CD4-positive, alpha-beta T cell (primary cell): ENCODE data around the gene LAMA3. TPM values are rescaled to one million over a fixed set of nuclear protein-coding genes. Genes with fewer than 3 reads are reported as not detected.
A peak's percentile ranks its signal among the peaks of the same experiment; 100 is the strongest.

ENCODE experiments used
- ATAC-seq: fragments of 200-7000 bp; cut with Tn5 transposase; one replicate; pipeline ENCODE4 v1.10.0; 2022; ENCODE audit warnings: mild to moderate bottlenecking; ENCODE audit not compliant: poor library complexity
- CTCF ChIA-PET: fragments of 350-600 bp; sonication (Branson Sonifier 250); formaldehyde crosslinking; loops from one replicate; lab custom pipeline; 2021; ENCODE audit warnings: antibody characterized with exemption, inconsistent platforms; lab: Charles Lee
- POLR2A ChIA-PET: fragments of 350-600 bp; sonication (Branson Sonifier 250); formaldehyde crosslinking; loops from one replicate; lab custom pipeline; 2021; ENCODE audit warnings: antibody characterized with exemption, inconsistent platforms; lab: Charles Lee
- DNase-seq, 14 experiments: peaks; one replicate each; pipeline ENCODE4 v3.0.0-alpha.2; 2013 to 2020; ENCODE audit warnings: mixed read lengths in 2 of 14
- H3K27ac ChIP-seq, 2 donors: one replicate each; pipeline versions ENCODE4 v1.5.1 to v1.7.0; 2013; ENCODE audit warnings: low read length in 2 of 2, low read depth in 1 of 2, mild to moderate bottlenecking in 1 of 2
- H3K27me3 ChIP-seq, 2 experiments: 1 replicate in 1 of 2; 2 replicates in 1 of 2; pipeline versions ENCODE4 v1.6.1 to v1.7.0; 2013; ENCODE audit warnings: low read length in 2 of 2, control low read depth in 1 of 2, mild to moderate bottlenecking in 1 of 2, moderate library complexity in 1 of 2; ENCODE audit not compliant: insufficient read depth in 2 of 2, control insufficient read depth in 1 of 2
- H3K36me3 ChIP-seq: one replicate; pipeline ENCODE4 v1.6.1; 2013; ENCODE audit warnings: low read length, control low read depth; ENCODE audit not compliant: insufficient read depth
- H3K4me1 ChIP-seq: one replicate; pipeline ENCODE4 v1.6.1; 2013; ENCODE audit warnings: low read length, control low read depth; ENCODE audit not compliant: insufficient read depth
- H3K4me3 ChIP-seq: one replicate; pipeline ENCODE4 v1.5.1; 2013; ENCODE audit warnings: mild to moderate bottlenecking, low read length, moderate library complexity
- H3K9me3 ChIP-seq, 2 experiments: 1 replicate in 1 of 2; 2 replicates in 1 of 2; pipeline versions ENCODE4 v1.6.1 to v1.7.0; 2013; ENCODE audit warnings: low read length in 2 of 2, mild to moderate bottlenecking in 2 of 2, control low read depth in 1 of 2, moderate library complexity in 1 of 2; ENCODE audit not compliant: control insufficient read depth in 1 of 2, insufficient read depth in 1 of 2
- H3K27ac Mint-ChIP-seq: one replicate; pipeline ENCODE4 v1.8.0; 2020; ENCODE audit warnings: mixed read lengths
- H3K27me3 Mint-ChIP-seq: one replicate; pipeline ENCODE4 v1.8.0; 2021; ENCODE audit warnings: mixed read lengths
- H3K36me3 Mint-ChIP-seq: one replicate; pipeline ENCODE4 v1.8.0; 2021; ENCODE audit warnings: low read depth, mixed read lengths
- H3K4me1 Mint-ChIP-seq: one replicate; pipeline ENCODE4 v1.8.0; 2021; ENCODE audit warnings: low read depth, mixed read lengths
- H3K4me3 Mint-ChIP-seq: one replicate; pipeline ENCODE4 v1.8.0; 2020; ENCODE audit warnings: mild to moderate bottlenecking, mixed read lengths
- H3K9me3 Mint-ChIP-seq: one replicate; pipeline ENCODE4 v1.8.0; 2020; ENCODE audit warnings: mixed read lengths
- CTCF ChIP-seq: fragments of 200-600 bp; IDR thresholded peaks from one replicate; pipeline ENCODE4 v1.8.0; 2022; ENCODE audit warnings: antibody characterized with exemption, mild to moderate bottlenecking
- intact Hi-C, 2 experiments: fragments of 100-400 bp; cut with DNase I in 1 of 2; cut with micrococcal nuclease in 1 of 2; formaldehyde crosslinking; loops; one replicate each; pipeline versions ENCODE4 v1.15.1 to v1.9.0; 2023 to 2025; cut with DNase I, micrococcal nuclease
- total RNA-seq, 174 experiments: library from RNA in 2 of 174; stranded (reverse) in 2 of 174; gene quantifications; one replicate each; pipeline ENCODE4 v1.2.3 and lab custom pipeline; 2021 to 2026

LAMA3 gene
- total RNA-seq, 2 experiments from 2014 or later: 0.19 TPM; not detected in 1

- Mint-ChIP-seq H3K9me3 (no peaks in the 10 kb centered on the region), H3K4me3 (no peak overlapping the region), H3K36me3 (no peaks in the 10 kb centered on the region), H3K27ac (no peak overlapping the region), H3K27me3 (no peaks in the 10 kb centered on the region), H3K4me1 (peaks cover 43% of the 10 kb centered on the region)
- H3K27ac ChIP-seq: no peak overlapping the region
- POLR2A ChIA-PET: no interaction called here
- CTCF ChIA-PET: no interaction called here
- peaks cover 31% of the 10 kb centered on the region for H3K4me1 ChIP-seq
- H3K4me3 ChIP-seq: no peak overlapping the region
- H3K27me3 ChIP-seq: no peaks in the 10 kb centered on the region
- no peaks in the 10 kb centered on the region for H3K36me3 ChIP-seq
- intact Hi-C loops: no loop called here
- no peak for TF ChIP-seq CTCF
- no peak for ATAC-seq
- no peaks in the 10 kb centered on the region for H3K9me3 ChIP-seq
- DNase-seq: no peak
Measured at GRCh38 chr18:23941791-23942190, 252.5 kb downstream of the LAMA3 start.

- DNase-seq (peak in 4 of 14 experiments; percentile 11 to 35 (median 28)), ATAC-seq (peak; percentile 54)
- Mint-ChIP-seq H3K9me3 (no peaks in the 10 kb centered on the region), H3K4me3 (peak overlapping the region; percentile 80), H3K27ac (peak overlapping the region; percentile 43), H3K36me3 (no peaks in the 10 kb centered on the region), H3K27me3 (no peaks in the 10 kb centered on the region), H3K4me1 (peaks cover 31% of the 10 kb centered on the region)
- intact Hi-C loops: no loop called here
- ChIA-PET CTCF (interaction anchor here (1.8 kb wide), 1 partner anchor 25 kb away, joined by 8 read pairs; no protein-coding TSS in a partner anchor), POLR2A (interaction anchor here (1.1 kb wide), 1 partner anchor 14 kb away, joined by 3 read pairs; no protein-coding TSS in a partner anchor)
- Histone ChIP-seq H3K27me3 (no peaks in the 10 kb centered on the region), H3K36me3 (no peaks in the 10 kb centered on the region), H3K9me3 (no peaks in the 10 kb centered on the region), H3K4me1 (peaks cover 18% of the 10 kb centered on the region), H3K4me3 (no peak overlapping the region), H3K27ac (no peak overlapping the region)
- TF ChIP-seq CTCF: no peak
Measured at GRCh38 chr18:23943104-23943503, 253.9 kb downstream of the LAMA3 start.

- Histone ChIP-seq H3K4me3 (no peak overlapping the region), H3K27ac (no peak overlapping the region), H3K27me3 (no peaks in the 10 kb centered on the region), H3K36me3 (no peaks in the 10 kb centered on the region), H3K4me1 (peaks cover 9% of the 10 kb centered on the region), H3K9me3 (no peaks in the 10 kb centered on the region)
- ATAC-seq (no peak), DNase-seq (no peak)
- no peak for TF ChIP-seq CTCF
- H3K27me3 Mint-ChIP-seq: no peaks in the 10 kb centered on the region
- ChIA-PET CTCF (interaction anchor here (1.4 to 1.8 kb wide), 2 partner anchors 25 to 26 kb away, joined by 5 to 8 read pairs; no protein-coding TSS in a partner anchor), POLR2A (interaction anchor here (0.5 to 1.4 kb wide), 3 partner anchors 15 to 184 kb away, joined by 3 read pairs; partner anchors contain the start of gene TTC39C)
- no peaks in the 10 kb centered on the region for H3K36me3 Mint-ChIP-seq
- H3K4me1 Mint-ChIP-seq: peaks cover 21% of the 10 kb centered on the region
- no peak overlapping the region for H3K4me3 Mint-ChIP-seq
- no peak overlapping the region for H3K27ac Mint-ChIP-seq
- no peaks in the 10 kb centered on the region for H3K9me3 Mint-ChIP-seq
- intact Hi-C loops: no loop called here
Measured at GRCh38 chr18:23943903-23944624, 254.8 kb downstream of the LAMA3 start.
